IMR-90 (cell line): ENCODE measurements around the gene FBXL13. TPM values are rescaled to one million over a fixed set of nuclear protein-coding genes. Genes with fewer than 3 reads are reported as not detected.
"Not testable (repeated sequence)": the region's sequence is repeated elsewhere in the genome, so short reads cannot be mapped to it uniquely, and the experiment has no call there.

Source experiments
- ATAC-seq: fragments of 200-7000 bp; cut with Tn5 transposase; 2 replicates; pipeline ENCODE4 v1.9.1; 2020; ENCODE audit warnings: low read depth, mild to moderate bottlenecking, moderate library complexity
- BruUV-seq: library from RNA; stranded (reverse); fragments of 400-500 nt; replicated peaks from 2 replicates; lab custom pipeline; 2021; lab: Mats Ljungman, UMichigan
- CTCF ChIA-PET: fragments of 300-600 bp; formaldehyde crosslinking; extraction: SDS; loops from one replicate; lab custom pipeline; 2021; ENCODE audit warnings: antibody characterized with exemption; lab: Yijun Ruan, JAX
- POLR2A ChIA-PET: fragments of 300-600 bp; sonication (Branson Sonifier 250); formaldehyde crosslinking; loops from one replicate; lab custom pipeline; 2022; ENCODE audit warnings: antibody characterized with exemption; ENCODE audit not compliant: unreplicated experiment; lab: Charles Lee
- DNase-seq: peaks from one replicate; pipeline ENCODE4 v3.0.0; 2013
- H2AFZ ChIP-seq: replicated peaks from 2 replicates; pipeline ENCODE3; 2013; ENCODE audit warnings: low read length, mild to moderate bottlenecking; ENCODE audit not compliant: poor library complexity
- H2AK5ac ChIP-seq: 2 replicates; pipeline ENCODE4 v1.6.1; 2013; ENCODE audit warnings: low read depth, low read length, inconsistent platforms
- H2AK9ac ChIP-seq: replicated peaks from 2 replicates; pipeline ENCODE3; 2013; ENCODE audit warnings: mild to moderate bottlenecking, low read depth, low read length, moderate library complexity; ENCODE audit not compliant: poor library complexity
- H2BK120ac ChIP-seq: 2 replicates; pipeline ENCODE4 v1.6.1; 2013; ENCODE audit warnings: low read depth, low read length, inconsistent platforms
- H2BK15ac ChIP-seq: 3 replicates; pipeline ENCODE4 v1.6.1; 2013; ENCODE audit warnings: low read depth, low read length, inconsistent platforms
- H2BK20ac ChIP-seq: 2 replicates; pipeline ENCODE4 v1.6.1; 2013; ENCODE audit warnings: low read depth, mild to moderate bottlenecking, inconsistent platforms, low read length, moderate library complexity
- H2BK5ac ChIP-seq: 2 replicates; pipeline ENCODE4 v1.6.1; 2013; ENCODE audit warnings: mild to moderate bottlenecking, low read depth, low read length, inconsistent platforms; ENCODE audit not compliant: poor library complexity, severe bottlenecking
- H3K14ac ChIP-seq: replicated peaks from 2 replicates; pipeline ENCODE4 v1.6.1; 2013; ENCODE audit warnings: low read depth, low read length, inconsistent platforms
- H3K18ac ChIP-seq: 2 replicates; pipeline ENCODE4 v1.6.1; 2013; ENCODE audit warnings: low read depth, low read length, control low read depth
- H3K23ac ChIP-seq: 2 replicates; pipeline ENCODE4 v1.6.1; 2013; ENCODE audit warnings: low read depth, low read length, inconsistent platforms
- H3K27ac ChIP-seq: 2 replicates; pipeline ENCODE4 v1.5.1; 2013; ENCODE audit warnings: mild to moderate bottlenecking, control low read depth, low read length; ENCODE audit not compliant: insufficient read depth
- H3K27me3 ChIP-seq: 2 replicates; pipeline ENCODE4 v1.6.1; 2013; ENCODE audit warnings: low read length; ENCODE audit not compliant: control insufficient read depth, insufficient read depth
- H3K36me3 ChIP-seq: 2 replicates; pipeline ENCODE4 v1.6.1; 2013; ENCODE audit warnings: low read length, mixed read lengths; ENCODE audit not compliant: control insufficient read depth, insufficient read depth
- H3K4ac ChIP-seq: 2 replicates; pipeline ENCODE4 v1.6.1; 2013; ENCODE audit warnings: low read depth, low read length, inconsistent platforms
- H3K4me1 ChIP-seq: 2 replicates; pipeline ENCODE4 v1.6.1; 2013; ENCODE audit warnings: low read length, mixed read lengths; ENCODE audit not compliant: control insufficient read depth, insufficient read depth
- H3K4me2 ChIP-seq: 2 replicates; pipeline ENCODE4 v1.6.1; 2013; ENCODE audit warnings: low read depth, mild to moderate bottlenecking, control low read depth, low read length, moderate library complexity
- H3K4me3 ChIP-seq: 2 replicates; pipeline ENCODE4 v1.5.1; 2013; ENCODE audit warnings: low read depth, mild to moderate bottlenecking, control low read depth, low read length, moderate library complexity; ENCODE audit not compliant: insufficient read depth
- H3K56ac ChIP-seq: 2 replicates; pipeline ENCODE4 v1.6.1; 2013; ENCODE audit warnings: low read length, inconsistent platforms; ENCODE audit not compliant: insufficient read depth; ENCODE audit errors: extremely low read depth
- H3K79me1 ChIP-seq, 2 experiments: 2 replicates each; pipeline ENCODE4 v1.6.1; 2013; ENCODE audit warnings: low read length in 2 of 2, inconsistent platforms in 1 of 2, low read depth in 1 of 2
- H3K9ac ChIP-seq: 2 replicates; pipeline ENCODE4 v1.6.1; 2013; ENCODE audit warnings: low read depth, low read length, control low read depth
- H3K9me1 ChIP-seq: 2 replicates; pipeline ENCODE4 v1.6.1; 2013; ENCODE audit warnings: low read length, inconsistent platforms; ENCODE audit not compliant: insufficient read depth
- H3K9me3 ChIP-seq: 2 replicates; pipeline ENCODE4 v1.6.1; 2013; ENCODE audit warnings: low read length; ENCODE audit not compliant: control insufficient read depth, insufficient read depth
- H4K20me1 ChIP-seq: 2 replicates; pipeline ENCODE4 v1.6.1; 2013; ENCODE audit warnings: low read length, inconsistent platforms; ENCODE audit not compliant: insufficient read depth
- H4K5ac ChIP-seq: 2 replicates; pipeline ENCODE4 v1.6.1; 2013; ENCODE audit warnings: mild to moderate bottlenecking, low read depth, low read length, control low read depth
- H4K8ac ChIP-seq, 2 experiments: 2 replicates each; pipeline ENCODE4 v1.6.1; 2013; ENCODE audit warnings: low read depth in 2 of 2, low read length in 2 of 2, control low read depth in 1 of 2, inconsistent platforms in 1 of 2
- H4K91ac ChIP-seq: 2 replicates; pipeline ENCODE4 v1.6.1; 2013; ENCODE audit warnings: low read depth, low read length, inconsistent platforms; ENCODE audit not compliant: insufficient read depth
- WGBS, 2 experiments: methylation state at CpG; one replicate each; pipeline versions ENCODE4 v1.1.5 to v1.1.7; 2013; ENCODE audit warnings: missing lambda C conversion rate in 2 of 2; ENCODE audit not compliant: insufficient read length in 1 of 2; ENCODE audit errors: extremely low coverage in 2 of 2; 5-methylcytosine and 5-hydroxymethylcytosine counted together
- dilution Hi-C: fragments of 300-500 bp; cut with HindIII; formaldehyde crosslinking; loops from one replicate; pipeline ENCODE4 v1.14.3; 2018; ENCODE audit warnings: low sequenced_read_pairs; ENCODE audit not compliant: unreplicated experiment
- in situ Hi-C: fragments of 300-500 bp; cut with MboI; formaldehyde crosslinking; loops from 3 replicates; pipeline ENCODE4 v1.14.3; 2019; ENCODE audit warnings: low sequenced_read_pairs, inconsistent platforms, mixed read lengths
- intact Hi-C: fragments of 100-400 bp; cut with micrococcal nuclease; formaldehyde crosslinking; loops from 2 replicates; pipeline ENCODE4 v1.10.0; 2022
- polyA plus RNA-seq, 3 experiments: library from polyadenylated mRNA; depleted of rRNA; stranded (reverse); fragments of >200 nt; gene quantifications; 2 replicates each; pipeline ENCODE4 v1.2.3, GENCODE V29; 2012; ENCODE audit warnings: low replicate concordance in 1 of 3
- total RNA-seq: library from RNA; depleted of rRNA; stranded (reverse); fragments of >200 nt; gene quantifications from 2 replicates; pipeline ENCODE4 v1.2.3, GENCODE V29; 2012

Gene FBXL13
- total and polyA plus RNA-seq, 2 of the 4 experiments (the other 2 are of a cell fraction), result 0.24 to 0.36 TPM

- H2BK5ac ChIP-seq, H3K23ac ChIP-seq, POLR2A ChIA-PET, H3K27me3 ChIP-seq, H3K4me1 ChIP-seq, DNase-seq, H4K20me1 ChIP-seq, H3K27ac ChIP-seq, H3K4me2 ChIP-seq, H3K14ac ChIP-seq, H4K8ac ChIP-seq, H3K4ac ChIP-seq, in situ Hi-C loops, H2AFZ ChIP-seq, ATAC-seq, H3K4me3 ChIP-seq, H2AK9ac ChIP-seq, H3K56ac ChIP-seq, H4K91ac ChIP-seq, H2BK20ac ChIP-seq, CTCF ChIA-PET, BruUV-seq, H3K9me1 ChIP-seq, H3K9me3 ChIP-seq, H3K9ac ChIP-seq, H2AK5ac ChIP-seq, H4K5ac ChIP-seq, H3K36me3 ChIP-seq, dilution Hi-C loops, H3K18ac ChIP-seq, H2BK15ac ChIP-seq, H2BK120ac ChIP-seq, intact Hi-C loops, H3K79me1 ChIP-seq: not testable (repeated sequence)
- WGBS, 2 experiments, result no CpG with 5 or more reads among the region's 6 CpGs
These were observed 32.1 kb upstream of the FBXL13 start for GRCh38 chr7:103106703-103107070.
